Astrocyte of the spinal cord (primary cell): Measurements from ENCODE around the gene CKAP5.
A peak's percentile ranks its signal among the peaks of the same experiment; 100 is the strongest.

Experiments used
- DNase-seq: peaks from one replicate; pipeline ENCODE4 v3.0.0; 2011; ENCODE audit warnings: low read depth, low spot score
- H3K4me3 ChIP-seq: 2 replicates; pipeline ENCODE4 v1.5.1; 2011; ENCODE audit warnings: low read depth, mild to moderate bottlenecking, low read length, moderate library complexity
- in situ Hi-C: cut with HindIII; loops from 2 replicates; pipeline ENCODE4 v1.10.0; 2017; ENCODE audit warnings: low sequenced_read_pairs
- TF ChIP-seq, protein P1 (sequence below): IDR thresholded peaks from 2 replicates; pipeline ENCODE4 v1.5.1; 2012; ENCODE audit warnings: low read depth, mild to moderate bottlenecking, low read length, inconsistent platforms

Gene CKAP5

GRCh38 chr11:46736615-46737014 is 109.5 kb downstream of the CKAP5 start:
- in situ Hi-C loops = no loop called here
- no peak overlapping the region for H3K4me3 ChIP-seq
- TF ChIP-seq, protein P1, sequence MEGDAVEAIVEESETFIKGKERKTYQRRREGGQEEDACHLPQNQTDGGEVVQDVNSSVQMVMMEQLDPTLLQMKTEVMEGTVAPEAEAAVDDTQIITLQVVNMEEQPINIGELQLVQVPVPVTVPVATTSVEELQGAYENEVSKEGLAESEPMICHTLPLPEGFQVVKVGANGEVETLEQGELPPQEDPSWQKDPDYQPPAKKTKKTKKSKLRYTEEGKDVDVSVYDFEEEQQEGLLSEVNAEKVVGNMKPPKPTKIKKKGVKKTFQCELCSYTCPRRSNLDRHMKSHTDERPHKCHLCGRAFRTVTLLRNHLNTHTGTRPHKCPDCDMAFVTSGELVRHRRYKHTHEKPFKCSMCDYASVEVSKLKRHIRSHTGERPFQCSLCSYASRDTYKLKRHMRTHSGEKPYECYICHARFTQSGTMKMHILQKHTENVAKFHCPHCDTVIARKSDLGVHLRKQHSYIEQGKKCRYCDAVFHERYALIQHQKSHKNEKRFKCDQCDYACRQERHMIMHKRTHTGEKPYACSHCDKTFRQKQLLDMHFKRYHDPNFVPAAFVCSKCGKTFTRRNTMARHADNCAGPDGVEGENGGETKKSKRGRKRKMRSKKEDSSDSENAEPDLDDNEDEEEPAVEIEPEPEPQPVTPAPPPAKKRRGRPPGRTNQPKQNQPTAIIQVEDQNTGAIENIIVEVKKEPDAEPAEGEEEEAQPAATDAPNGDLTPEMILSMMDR = no peak
- DNase-seq = peak; percentile 5

DNA sequence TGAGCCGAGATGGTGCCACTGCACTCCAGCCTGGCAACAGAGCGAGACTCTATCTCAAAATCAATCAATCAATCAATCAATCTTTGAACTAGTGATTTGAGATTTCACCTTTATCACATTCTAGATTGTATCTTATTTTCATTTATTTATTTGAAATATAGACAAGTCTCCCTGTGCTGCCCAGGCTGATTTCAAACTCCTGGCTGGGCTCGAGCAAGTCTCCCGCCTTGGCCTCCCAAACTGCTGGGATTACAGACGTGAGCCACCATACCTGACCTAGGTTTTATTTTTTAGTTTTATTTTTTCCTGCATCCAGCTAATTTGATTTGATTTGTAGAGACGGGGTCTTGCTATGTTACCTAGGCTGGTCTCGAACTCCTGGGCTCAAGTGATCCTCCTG is 109.9 kb downstream of the CKAP5 start:
- TF ChIP-seq, protein P1 = no peak
- in situ Hi-C loops = no loop called here
- H3K4me3 ChIP-seq = no peak overlapping the region
- DNase-seq = no peak

DNA sequence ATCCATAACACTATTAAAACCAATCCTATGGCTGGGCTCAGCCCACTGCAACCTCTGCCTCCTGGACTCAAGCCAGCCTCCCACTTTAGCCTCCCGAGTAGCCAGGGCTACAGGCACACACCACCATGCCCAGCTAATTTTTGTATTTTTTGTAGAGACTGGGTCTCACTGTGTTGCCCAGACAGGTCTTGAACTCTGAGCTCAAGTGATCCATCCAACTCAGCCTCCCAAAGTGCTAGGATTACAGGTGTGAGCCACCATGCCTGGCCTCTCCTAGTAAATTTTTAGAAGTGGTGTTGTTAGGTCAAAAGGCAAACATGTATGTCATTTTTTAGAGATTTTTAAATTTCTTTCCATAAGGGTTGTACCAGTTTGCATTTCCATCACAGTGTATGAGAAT is 112.8 kb downstream of the CKAP5 start:
- no peak for DNase-seq
- in situ Hi-C loops = no loop called here
- TF ChIP-seq, protein P1 = no peak
- H3K4me3 ChIP-seq = no peak overlapping the region

- in situ Hi-C loops = no loop called here
- TF ChIP-seq, protein P1 = no peak
- no peak for DNase-seq
- H3K4me3 ChIP-seq = no peak overlapping the region
These were observed 114.5 kb downstream of the CKAP5 start for GRCh38 chr11:46731545-46731944.

- in situ Hi-C loops = no loop called here
- no peak for DNase-seq
- TF ChIP-seq, protein P1 = no peak
- H3K4me3 ChIP-seq = no peak overlapping the region
These were observed 116.7 kb downstream of the CKAP5 start for GRCh38 chr11:46729110-46730027.

DNA sequence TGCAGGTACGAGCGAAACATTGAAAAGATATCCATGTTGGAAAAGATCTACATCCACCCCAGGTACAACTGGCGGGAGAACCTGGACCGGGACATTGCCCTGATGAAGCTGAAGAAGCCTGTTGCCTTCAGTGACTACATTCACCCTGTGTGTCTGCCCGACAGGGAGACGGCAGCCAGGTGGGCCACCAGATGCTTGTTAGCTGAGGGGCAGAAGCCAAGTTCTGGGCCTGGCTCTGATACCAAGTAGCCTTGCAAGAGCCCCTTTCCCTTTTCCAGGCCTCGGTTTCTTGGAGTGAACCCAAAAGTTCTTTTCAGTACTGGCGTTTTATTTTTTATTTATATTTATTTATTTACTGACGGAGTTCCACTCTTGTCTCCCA is 117.4 kb downstream of the CKAP5 start:
- in situ Hi-C loops = no loop called here
- TF ChIP-seq, protein P1 = no peak
- DNase-seq = no peak
- H3K4me3 ChIP-seq = no peak overlapping the region
